Measurements from ENCODE around the gene KPNA6. TPM values are rescaled to one million over a fixed set of nuclear protein-coding genes. Genes with fewer than 3 reads are reported as not detected.
"Not testable (repeated sequence)": the region's sequence is repeated elsewhere in the genome, so short reads cannot be mapped to it uniquely, and the experiment has no call there.

The KPNA6 gene
- total RNA-seq, 1 donor from 2014 or later, result 63.6 TPM

- no peaks in the 10 kb centered on the region for H3K27me3 Mint-ChIP-seq (ENCODE audit: low read depth)
- TF ChIP-seq CTCF (conservative IDR thresholded peaks at IDR 0.05), result no peak
- H3K4me1 Mint-ChIP-seq, result peaks cover 31% of the 10 kb centered on the region
- H3K36me3 Mint-ChIP-seq (ENCODE audit: low read depth), result no peaks in the 10 kb centered on the region
- no peak overlapping the region for H3K4me3 Mint-ChIP-seq
- no peak for DNase-seq (ENCODE audit: low read depth, low spot score)
- no peak overlapping the region for H3K27ac Mint-ChIP-seq (ENCODE audit: unreplicated experiment)
- no peaks in the 10 kb centered on the region for H3K9me3 Mint-ChIP-seq
Measured at GRCh38 chr1:32112806-32113375, 5.0 kb downstream of the KPNA6 start.

- DNase-seq (ENCODE audit: low read depth, low spot score); H3K4me3 Mint-ChIP-seq; H3K9me3 Mint-ChIP-seq; H3K27me3 Mint-ChIP-seq (ENCODE audit: low read depth); H3K36me3 Mint-ChIP-seq (ENCODE audit: low read depth); H3K27ac Mint-ChIP-seq (ENCODE audit: unreplicated experiment): not testable (repeated sequence)
- peaks cover 27% of the 10 kb centered on the region for H3K4me1 Mint-ChIP-seq
Measured at GRCh38 chr1:32113436-32113835, 5.6 kb downstream of the KPNA6 start.

- DNase-seq (ENCODE audit: low read depth, low spot score), result no peak
- H3K4me3 Mint-ChIP-seq, result no peak overlapping the region
- TF ChIP-seq CTCF (conservative IDR thresholded peaks at IDR 0.05), result no peak
- no peaks in the 10 kb centered on the region for H3K9me3 Mint-ChIP-seq
- peaks cover 18% of the 10 kb centered on the region for H3K4me1 Mint-ChIP-seq
- H3K27me3 Mint-ChIP-seq (ENCODE audit: low read depth), result no peaks in the 10 kb centered on the region
- H3K27ac Mint-ChIP-seq (ENCODE audit: unreplicated experiment), result no peak overlapping the region
- no peaks in the 10 kb centered on the region for H3K36me3 Mint-ChIP-seq (ENCODE audit: low read depth)
Measured at GRCh38 chr1:32114420-32114819, 6.6 kb downstream of the KPNA6 start.

- Mint-ChIP-seq H3K9me3 (no peaks in the 10 kb centered on the region), H3K4me1 (peaks cover 15% of the 10 kb centered on the region), H3K36me3 (ENCODE audit: low read depth) (no peaks in the 10 kb centered on the region), H3K27me3 (ENCODE audit: low read depth) (no peaks in the 10 kb centered on the region), H3K4me3 (no peak overlapping the region), H3K27ac (ENCODE audit: unreplicated experiment) (no peak overlapping the region)
- TF ChIP-seq CTCF (conservative IDR thresholded peaks at IDR 0.05), result no peak
- no peak for DNase-seq (ENCODE audit: low read depth, low spot score)
Measured at GRCh38 chr1:32115496-32115895, 7.6 kb downstream of the KPNA6 start.

- DNase-seq (ENCODE audit: low read depth, low spot score), result no peak
- H3K4me1 Mint-ChIP-seq, result peaks cover 7% of the 10 kb centered on the region
- H3K27me3 Mint-ChIP-seq (ENCODE audit: low read depth), result no peaks in the 10 kb centered on the region
- no peak overlapping the region for H3K4me3 Mint-ChIP-seq
- H3K27ac Mint-ChIP-seq (ENCODE audit: unreplicated experiment), result no peak overlapping the region
- no peaks in the 10 kb centered on the region for H3K36me3 Mint-ChIP-seq (ENCODE audit: low read depth)
- no peak for TF ChIP-seq CTCF (conservative IDR thresholded peaks at IDR 0.05)
- no peaks in the 10 kb centered on the region for H3K9me3 Mint-ChIP-seq
Measured at GRCh38 chr1:32116531-32116930, 8.7 kb downstream of the KPNA6 start.

GRCh38 chr1:32122151-32122550, 14.3 kb downstream of the KPNA6 start:
- Mint-ChIP-seq H3K9me3 (no peaks in the 10 kb centered on the region), H3K4me1 (peaks cover 7% of the 10 kb centered on the region), H3K27me3 (ENCODE audit: low read depth) (no peaks in the 10 kb centered on the region), H3K4me3 (no peak overlapping the region), H3K36me3 (ENCODE audit: low read depth) (no peaks in the 10 kb centered on the region), H3K27ac (ENCODE audit: unreplicated experiment) (no peak overlapping the region)
- no peak for DNase-seq (ENCODE audit: low read depth, low spot score)
- no peak for TF ChIP-seq CTCF (conservative IDR thresholded peaks at IDR 0.05)

GRCh38 chr1:32123361-32123760, 15.5 kb downstream of the KPNA6 start:
- H3K4me3 Mint-ChIP-seq; H3K27me3 Mint-ChIP-seq (ENCODE audit: low read depth); H3K36me3 Mint-ChIP-seq (ENCODE audit: low read depth); H3K27ac Mint-ChIP-seq (ENCODE audit: unreplicated experiment); H3K9me3 Mint-ChIP-seq; DNase-seq (ENCODE audit: low read depth, low spot score): not testable (repeated sequence)
- peaks cover 20% of the 10 kb centered on the region for H3K4me1 Mint-ChIP-seq

All from neural crest cell (in vitro differentiated cells).